Panc1 (cell line): ENCODE measurements around the gene LUZP2. TPM values are rescaled to one million over a fixed set of nuclear protein-coding genes. Genes with fewer than 3 reads are reported as not detected.

Experiments used
- ATAC-seq: fragments of 200-7000 bp; cut with Tn5 transposase; 2 replicates; pipeline ENCODE4 v1.9.1; 2020; ENCODE audit warnings: mild to moderate bottlenecking, moderate library complexity
- BruUV-seq: library from RNA; stranded (reverse); fragments of 400-500 nt; replicated peaks from 2 replicates; lab custom pipeline; 2021; lab: Mats Ljungman, UMichigan
- CTCF ChIA-PET: fragments of 300-600 bp; sonication (Branson Sonifier 250); formaldehyde crosslinking; loops from one replicate; lab custom pipeline; 2022; ENCODE audit warnings: antibody characterized with exemption; lab: Charles Lee
- POLR2A ChIA-PET: fragments of 300-600 bp; sonication (Branson Sonifier 250); formaldehyde crosslinking; loops from one replicate; lab custom pipeline; 2022; ENCODE audit warnings: antibody characterized with exemption; lab: Charles Lee
- DNase-seq: peaks from one replicate; pipeline ENCODE4 v3.0.0-alpha.2; 2010; ENCODE audit warnings: low read depth, low spot score
- H3K27ac ChIP-seq: 2 replicates; pipeline ENCODE4 v1.5.1; 2011; ENCODE audit warnings: mild to moderate bottlenecking, low read length, inconsistent platforms
- H3K27me3 ChIP-seq: fragments of 200-500 bp; sonication (Bioruptor generic); 2 replicates; pipeline ENCODE4 v1.6.0; 2014; ENCODE audit warnings: low read length, inconsistent platforms; ENCODE audit not compliant: control insufficient read depth, insufficient read depth
- H3K36me3 ChIP-seq: fragments of 200-500 bp; sonication (Bioruptor generic); 2 replicates; pipeline ENCODE4 v1.5.1; 2014; ENCODE audit warnings: inconsistent platforms, mild to moderate bottlenecking, low read length, moderate library complexity; ENCODE audit not compliant: control insufficient read depth, insufficient read depth
- H3K4me1 ChIP-seq: 2 replicates; pipeline ENCODE4 v1.5.1; 2011; ENCODE audit warnings: inconsistent platforms, mild to moderate bottlenecking, low read length, moderate library complexity; ENCODE audit not compliant: control insufficient read depth, insufficient read depth
- H3K4me3 ChIP-seq, 2 experiments: 2 replicates each; pipeline ENCODE4 v1.5.1; 2011 to 2012; ENCODE audit warnings: low read depth in 2 of 2, low read length in 2 of 2, mild to moderate bottlenecking in 2 of 2, inconsistent platforms in 1 of 2, moderate library complexity in 1 of 2
- H3K9me3 ChIP-seq: fragments of 200-500 bp; sonication (Bioruptor generic); 2 replicates; pipeline ENCODE4 v1.5.1; 2014; ENCODE audit warnings: low read depth, mild to moderate bottlenecking, inconsistent platforms, low read length, moderate library complexity; ENCODE audit not compliant: control insufficient read depth, insufficient read depth
- POLR2AphosphoS5 ChIP-seq: IDR thresholded peaks from 2 replicates; pipeline ENCODE4 v1.6.1; 2012; ENCODE audit warnings: mild to moderate bottlenecking, low read depth, low read length, moderate library complexity
- SIN3A ChIP-seq: IDR thresholded peaks from 2 replicates; pipeline ENCODE4 v1.6.1; 2012; ENCODE audit warnings: low read depth, mild to moderate bottlenecking, low read length, moderate library complexity, borderline replicate concordance; ENCODE audit not compliant: insufficient read depth
- TCF7L2 ChIP-seq: IDR thresholded peaks from 2 replicates; pipeline ENCODE4 v1.6.1; 2011; ENCODE audit warnings: mild to moderate bottlenecking, low read depth, low read length, inconsistent platforms
- in situ Hi-C: cut with HindIII; loops from 2 replicates; pipeline ENCODE4 v1.10.0; 2016; ENCODE audit warnings: low sequenced_read_pairs, low pct_unique_long_range_greater_than_20kb
- intact Hi-C: fragments of 100-400 bp; cut with micrococcal nuclease; formaldehyde crosslinking; loops from one replicate; pipeline ENCODE4 v1.10.0; 2022; ENCODE audit not compliant: unreplicated experiment
- total RNA-seq: library from RNA; stranded (reverse); gene quantifications from one replicate; pipeline ENCODE4 v1.2.1, GENCODE V29; 2021; ENCODE audit not compliant: unreplicated experiment
- TF ChIP-seq, protein P1 (sequence below): fragments of 450-650 bp; IDR thresholded peaks from 2 replicates; pipeline ENCODE4 v1.5.1; 2017; ENCODE audit warnings: mild to moderate bottlenecking
- TF ChIP-seq, protein P2 (sequence below), 2 experiments: IDR thresholded peaks; 2 replicates each; pipeline ENCODE4 v1.6.1; 2011 to 2012; ENCODE audit warnings: low read depth in 2 of 2, control low read depth in 1 of 2, low read length in 1 of 2, mild to moderate bottlenecking in 1 of 2, moderate library complexity in 1 of 2; ENCODE audit not compliant: insufficient read depth in 1 of 2

LUZP2 gene
- total RNA-seq, 1 experiment from 2014 or later: 0.18 TPM

DNA sequence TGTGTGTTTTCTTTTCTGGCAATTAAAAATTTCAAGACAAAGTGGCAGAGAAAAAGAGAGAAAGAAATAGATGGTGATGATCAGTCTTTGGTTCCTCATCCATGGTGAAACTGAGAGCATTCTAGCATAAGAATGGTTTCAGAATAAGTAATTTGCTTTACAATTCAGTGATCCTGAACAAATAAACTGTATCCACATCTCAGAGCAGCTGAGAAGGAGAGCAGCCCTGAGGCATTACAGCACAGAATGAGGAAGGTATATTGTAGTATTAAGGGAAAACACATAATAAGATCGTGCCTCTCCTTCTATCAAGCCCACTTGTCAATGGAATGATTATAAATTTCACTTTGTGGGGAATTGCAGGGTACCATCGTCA is 17.4 kb downstream of the LUZP2 start:
- no peaks in the 10 kb centered on the region for H3K36me3 ChIP-seq
- no peak overlapping the region for H3K4me3 ChIP-seq
- CTCF ChIA-PET: no interaction called here
- DNase-seq (no peak), ATAC-seq (no peak)
- POLR2A ChIA-PET: no interaction called here
- intact Hi-C loops: no loop called here
- H3K9me3 ChIP-seq: no peaks in the 10 kb centered on the region
- no TSS peak for BruUV-seq
- no peaks in the 10 kb centered on the region for H3K27me3 ChIP-seq
- in situ Hi-C loops: no loop called here
- H3K4me1 ChIP-seq: no peaks in the 10 kb centered on the region
- H3K27ac ChIP-seq: no peak overlapping the region
- TF ChIP-seq TCF7L2 (no peak), SIN3A (no peak), POLR2AphosphoS5 (no peak)
- TF ChIP-seq, protein P1, sequence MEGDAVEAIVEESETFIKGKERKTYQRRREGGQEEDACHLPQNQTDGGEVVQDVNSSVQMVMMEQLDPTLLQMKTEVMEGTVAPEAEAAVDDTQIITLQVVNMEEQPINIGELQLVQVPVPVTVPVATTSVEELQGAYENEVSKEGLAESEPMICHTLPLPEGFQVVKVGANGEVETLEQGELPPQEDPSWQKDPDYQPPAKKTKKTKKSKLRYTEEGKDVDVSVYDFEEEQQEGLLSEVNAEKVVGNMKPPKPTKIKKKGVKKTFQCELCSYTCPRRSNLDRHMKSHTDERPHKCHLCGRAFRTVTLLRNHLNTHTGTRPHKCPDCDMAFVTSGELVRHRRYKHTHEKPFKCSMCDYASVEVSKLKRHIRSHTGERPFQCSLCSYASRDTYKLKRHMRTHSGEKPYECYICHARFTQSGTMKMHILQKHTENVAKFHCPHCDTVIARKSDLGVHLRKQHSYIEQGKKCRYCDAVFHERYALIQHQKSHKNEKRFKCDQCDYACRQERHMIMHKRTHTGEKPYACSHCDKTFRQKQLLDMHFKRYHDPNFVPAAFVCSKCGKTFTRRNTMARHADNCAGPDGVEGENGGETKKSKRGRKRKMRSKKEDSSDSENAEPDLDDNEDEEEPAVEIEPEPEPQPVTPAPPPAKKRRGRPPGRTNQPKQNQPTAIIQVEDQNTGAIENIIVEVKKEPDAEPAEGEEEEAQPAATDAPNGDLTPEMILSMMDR: no peak
- TF ChIP-seq, protein P2, sequence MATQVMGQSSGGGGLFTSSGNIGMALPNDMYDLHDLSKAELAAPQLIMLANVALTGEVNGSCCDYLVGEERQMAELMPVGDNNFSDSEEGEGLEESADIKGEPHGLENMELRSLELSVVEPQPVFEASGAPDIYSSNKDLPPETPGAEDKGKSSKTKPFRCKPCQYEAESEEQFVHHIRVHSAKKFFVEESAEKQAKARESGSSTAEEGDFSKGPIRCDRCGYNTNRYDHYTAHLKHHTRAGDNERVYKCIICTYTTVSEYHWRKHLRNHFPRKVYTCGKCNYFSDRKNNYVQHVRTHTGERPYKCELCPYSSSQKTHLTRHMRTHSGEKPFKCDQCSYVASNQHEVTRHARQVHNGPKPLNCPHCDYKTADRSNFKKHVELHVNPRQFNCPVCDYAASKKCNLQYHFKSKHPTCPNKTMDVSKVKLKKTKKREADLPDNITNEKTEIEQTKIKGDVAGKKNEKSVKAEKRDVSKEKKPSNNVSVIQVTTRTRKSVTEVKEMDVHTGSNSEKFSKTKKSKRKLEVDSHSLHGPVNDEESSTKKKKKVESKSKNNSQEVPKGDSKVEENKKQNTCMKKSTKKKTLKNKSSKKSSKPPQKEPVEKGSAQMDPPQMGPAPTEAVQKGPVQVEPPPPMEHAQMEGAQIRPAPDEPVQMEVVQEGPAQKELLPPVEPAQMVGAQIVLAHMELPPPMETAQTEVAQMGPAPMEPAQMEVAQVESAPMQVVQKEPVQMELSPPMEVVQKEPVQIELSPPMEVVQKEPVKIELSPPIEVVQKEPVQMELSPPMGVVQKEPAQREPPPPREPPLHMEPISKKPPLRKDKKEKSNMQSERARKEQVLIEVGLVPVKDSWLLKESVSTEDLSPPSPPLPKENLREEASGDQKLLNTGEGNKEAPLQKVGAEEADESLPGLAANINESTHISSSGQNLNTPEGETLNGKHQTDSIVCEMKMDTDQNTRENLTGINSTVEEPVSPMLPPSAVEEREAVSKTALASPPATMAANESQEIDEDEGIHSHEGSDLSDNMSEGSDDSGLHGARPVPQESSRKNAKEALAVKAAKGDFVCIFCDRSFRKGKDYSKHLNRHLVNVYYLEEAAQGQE (IDR thresholded peaks at IDR 0.05; ENCODE audit: insufficient read depth in 1 of 2, low read depth in 2 of 2, low read length in 1 of 2): no peak

DNA sequence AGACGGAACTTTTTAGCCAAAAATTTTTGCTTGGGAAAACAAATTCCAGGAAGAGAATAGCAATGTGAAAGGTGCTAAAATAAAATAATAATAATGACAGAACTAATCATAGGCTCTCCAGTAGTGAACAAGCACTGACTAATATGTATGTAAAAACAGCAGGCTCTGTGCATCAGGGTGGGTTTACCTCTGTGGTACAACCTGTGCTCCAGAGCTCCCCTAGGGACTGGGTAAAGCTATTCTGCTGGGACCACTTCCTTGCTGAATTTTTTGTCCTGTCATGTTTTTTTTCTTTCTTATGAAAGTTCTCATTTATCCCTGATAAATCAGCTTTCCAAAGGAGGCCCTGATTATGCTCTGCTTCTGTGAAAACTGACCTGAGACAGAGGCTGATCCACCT is 18.8 kb downstream of the LUZP2 start:
- Histone ChIP-seq H3K4me1 (no peaks in the 10 kb centered on the region), H3K27me3 (no peaks in the 10 kb centered on the region), H3K27ac (no peak overlapping the region), H3K36me3 (no peaks in the 10 kb centered on the region), H3K4me3 (no peak overlapping the region), H3K9me3 (no peaks in the 10 kb centered on the region)
- TF ChIP-seq SIN3A (no peak), TCF7L2 (no peak), POLR2AphosphoS5 (no peak)
- TF ChIP-seq, protein P1: no peak
- TF ChIP-seq, protein P2 (IDR thresholded peaks at IDR 0.05; ENCODE audit: insufficient read depth in 1 of 2, low read depth in 2 of 2, low read length in 1 of 2): no peak
- intact Hi-C loops: no loop called here
- ATAC-seq (no peak), DNase-seq (no peak)
- POLR2A ChIA-PET: no interaction called here
- CTCF ChIA-PET: no interaction called here
- in situ Hi-C loops: no loop called here
- BruUV-seq: no TSS peak
